GM21515 (cell line): ENCODE results near the gene ALPP.
"Not testable (repeated sequence)": the region's sequence is repeated elsewhere in the genome, so short reads cannot be mapped to it uniquely, and the experiment has no call there.

Source experiments
- ATAC-seq: cut with Tn5 transposase; IDR thresholded peaks from one replicate; pipeline ENCODE4 v1.9.1; 2021; ENCODE audit not compliant: unreplicated experiment

Gene ALPP

DNA sequence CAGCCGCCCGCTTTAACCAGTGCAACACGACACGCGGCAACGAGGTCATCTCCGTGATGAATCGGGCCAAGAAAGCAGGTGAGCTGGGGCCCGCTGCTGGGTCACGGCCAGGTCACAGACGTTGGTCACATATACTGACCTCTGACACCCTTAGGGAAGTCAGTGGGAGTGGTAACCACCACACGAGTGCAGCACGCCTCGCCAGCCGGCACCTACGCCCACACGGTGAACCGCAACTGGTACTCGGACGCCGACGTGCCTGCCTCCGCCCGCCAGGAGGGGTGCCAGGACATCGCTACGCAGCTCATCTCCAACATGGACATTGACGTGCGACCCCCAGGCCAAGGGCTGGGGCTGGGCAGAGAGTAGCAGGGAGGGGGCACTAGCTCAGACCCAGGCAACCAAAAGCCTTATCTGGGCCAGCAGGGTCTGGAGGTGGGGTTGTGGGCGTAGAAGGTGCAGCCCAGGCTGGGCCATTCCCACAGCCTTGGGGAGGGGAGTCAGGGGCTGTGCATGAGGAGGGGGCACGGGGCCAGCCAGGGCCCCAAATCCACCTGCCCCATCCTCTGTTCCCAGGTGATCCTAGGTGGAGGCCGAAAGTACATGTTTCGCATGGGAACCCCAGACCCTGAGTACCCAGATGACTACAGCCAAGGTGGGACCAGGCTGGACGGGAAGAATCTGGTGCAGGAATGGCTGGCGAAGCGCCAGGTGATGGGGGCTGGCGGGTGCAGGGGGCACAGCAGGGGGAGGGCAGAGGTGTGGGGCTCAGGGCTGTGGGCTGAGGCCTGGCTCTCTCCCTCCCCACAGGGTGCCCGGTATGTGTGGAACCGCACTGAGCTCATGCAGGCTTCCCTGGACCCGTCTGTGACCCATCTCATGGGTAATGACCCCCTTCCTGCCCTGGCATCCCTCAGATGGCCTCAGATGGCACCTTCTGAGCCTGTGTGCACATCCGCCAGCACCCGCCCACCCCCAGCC is 1.3 kb downstream of the ALPP start:
- ATAC-seq: not testable (repeated sequence)

DNA sequence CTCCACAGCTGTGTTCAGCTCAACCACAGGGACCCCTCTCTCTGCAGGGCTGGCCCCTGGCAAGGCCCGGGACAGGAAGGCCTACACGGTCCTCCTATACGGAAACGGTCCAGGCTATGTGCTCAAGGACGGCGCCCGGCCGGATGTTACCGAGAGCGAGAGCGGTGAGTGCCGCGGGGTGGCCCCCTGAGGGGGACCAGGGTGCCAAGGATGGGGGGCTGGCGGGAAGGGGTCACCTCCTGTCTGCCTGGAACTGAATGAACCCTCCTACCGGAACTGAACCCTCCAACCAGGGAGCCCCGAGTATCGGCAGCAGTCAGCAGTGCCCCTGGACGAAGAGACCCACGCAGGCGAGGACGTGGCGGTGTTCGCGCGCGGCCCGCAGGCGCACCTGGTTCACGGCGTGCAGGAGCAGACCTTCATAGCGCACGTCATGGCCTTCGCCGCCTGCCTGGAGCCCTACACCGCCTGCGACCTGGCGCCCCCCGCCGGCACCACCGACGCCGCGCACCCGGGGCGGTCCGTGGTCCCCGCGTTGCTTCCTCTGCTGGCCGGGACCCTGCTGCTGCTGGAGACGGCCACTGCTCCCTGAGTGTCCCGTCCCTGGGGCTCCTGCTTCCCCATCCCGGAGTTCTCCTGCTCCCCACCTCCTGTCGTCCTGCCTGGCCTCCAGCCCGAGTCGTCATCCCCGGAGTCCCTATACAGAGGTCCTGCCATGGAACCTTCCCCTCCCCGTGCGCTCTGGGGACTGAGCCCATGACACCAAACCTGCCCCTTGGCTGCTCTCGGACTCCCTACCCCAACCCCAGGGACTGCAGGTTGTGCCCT is 2.9 kb downstream of the ALPP start:
- ATAC-seq: not testable (repeated sequence)

DNA sequence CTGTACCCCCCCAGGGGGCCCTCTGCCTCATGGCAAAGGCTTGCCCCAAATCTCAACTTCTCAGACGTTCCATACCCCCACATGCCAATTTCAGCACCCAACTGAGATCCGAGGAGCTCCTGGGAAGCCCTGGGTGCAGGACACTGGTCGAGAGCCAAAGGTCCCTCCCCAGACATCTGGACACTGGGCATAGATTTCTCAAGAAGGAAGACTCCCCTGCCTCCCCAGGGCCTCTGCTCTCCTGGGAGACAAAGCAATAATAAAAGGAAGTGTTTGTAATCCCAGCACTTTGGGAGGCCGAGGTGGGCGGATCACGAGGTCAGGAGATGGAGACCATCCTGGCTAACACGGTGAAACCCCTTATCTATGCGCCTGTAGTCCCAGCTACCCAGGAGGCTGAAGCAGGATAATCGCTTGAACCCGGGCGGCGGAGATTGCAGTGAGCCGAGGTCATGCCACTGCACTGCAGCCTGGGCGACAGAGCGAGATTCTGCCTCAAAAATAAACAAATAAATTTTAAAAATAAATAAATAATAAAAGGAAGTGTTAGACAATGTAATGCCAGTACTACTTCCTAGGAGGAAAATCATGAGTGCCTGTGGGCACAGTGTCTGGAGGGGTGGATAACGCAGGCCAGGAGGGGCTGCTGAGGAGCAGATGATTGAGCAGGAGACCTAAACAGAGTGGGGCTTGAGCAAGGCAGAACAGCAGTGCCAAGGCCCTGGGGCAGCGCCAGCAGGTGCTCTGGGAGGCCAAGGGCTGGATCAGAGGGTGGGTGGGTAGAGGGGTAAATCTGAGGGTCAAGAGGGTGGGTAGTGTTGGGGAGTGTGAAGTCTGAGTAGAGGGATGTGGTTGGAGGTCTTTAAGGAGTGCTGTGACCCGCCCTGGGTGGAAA is 4.0 kb downstream of the ALPP start:
- ATAC-seq: no peak

DNA sequence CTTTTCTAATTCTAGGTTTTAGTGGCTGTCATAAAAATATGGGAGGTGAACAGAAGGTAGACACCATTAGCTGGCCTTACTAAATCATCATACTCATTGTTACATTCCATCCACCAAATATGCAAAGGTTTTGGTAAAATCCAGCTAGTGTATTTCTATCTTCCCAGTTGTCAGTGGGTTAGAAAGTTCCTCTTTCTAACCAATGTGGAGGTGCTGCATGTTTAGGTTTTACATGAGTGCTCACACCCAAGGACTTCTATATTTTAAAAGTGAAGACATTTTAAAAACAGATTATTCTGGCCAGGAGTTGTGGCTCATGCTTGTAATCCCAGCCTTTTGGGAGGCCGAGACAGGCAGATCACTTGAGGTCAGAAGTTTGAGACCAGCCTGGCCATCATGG is 5.9 kb downstream of the ALPP start:
- no peak for ATAC-seq

DNA sequence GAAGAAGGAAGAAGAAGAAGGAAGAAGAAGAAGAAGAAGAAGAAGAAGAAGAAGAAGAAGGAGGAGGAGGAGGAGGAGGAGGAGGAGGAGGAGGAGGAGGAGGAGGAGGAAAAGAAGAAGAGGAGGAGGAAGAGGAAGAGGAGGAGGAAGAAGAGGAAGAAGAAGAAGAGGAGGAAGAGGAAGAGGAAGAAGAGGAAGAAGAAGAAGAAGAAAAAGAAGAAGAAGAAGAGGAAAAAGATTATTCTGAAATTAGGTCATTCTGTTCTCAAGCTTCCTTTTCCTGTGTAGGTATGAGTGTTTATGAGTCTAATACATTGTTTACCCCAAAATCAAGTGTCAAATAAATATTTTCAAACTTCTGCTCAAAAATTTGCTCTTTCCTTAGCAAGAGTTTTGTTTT is 6.5 kb downstream of the ALPP start:
- not testable (repeated sequence) for ATAC-seq

DNA sequence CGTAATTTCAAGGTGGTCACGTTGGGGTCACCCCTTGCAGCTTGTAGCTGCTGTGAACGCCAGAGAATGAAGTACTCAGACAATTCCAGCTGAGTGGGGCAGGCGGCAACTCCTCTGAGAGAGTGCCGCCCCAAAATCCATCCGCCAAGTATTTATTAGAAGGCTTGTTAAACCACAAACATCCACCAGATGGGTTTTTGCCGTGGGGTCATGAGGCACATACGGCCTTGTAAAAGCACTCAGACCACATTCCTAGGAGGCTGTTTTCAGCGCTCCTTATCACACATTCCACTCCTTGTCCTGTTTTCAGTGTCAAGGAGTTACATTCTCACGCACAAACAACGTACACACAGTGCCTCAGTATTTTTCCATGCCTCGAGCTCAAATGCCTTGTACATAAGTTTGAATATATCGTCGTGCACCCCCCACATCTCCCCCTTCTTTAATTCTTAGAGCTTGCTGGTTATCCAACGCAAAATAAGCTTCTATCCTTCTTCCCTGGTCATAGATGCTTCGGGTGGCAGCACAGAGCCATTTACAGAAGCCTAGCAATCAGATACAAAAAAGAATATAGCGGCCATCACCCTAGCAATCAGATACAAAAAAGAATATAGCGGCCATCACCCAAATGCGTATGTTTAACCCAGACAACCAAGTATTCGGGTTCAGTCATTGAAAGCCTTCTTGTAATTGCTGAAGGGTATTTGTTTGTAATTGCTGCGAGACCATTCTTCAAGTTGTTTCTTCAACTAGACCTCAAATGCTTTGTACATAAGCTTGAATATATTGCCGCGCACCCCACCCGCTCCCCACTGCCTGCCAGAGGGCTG is 7.3 kb downstream of the ALPP start:
- no peak for ATAC-seq

DNA sequence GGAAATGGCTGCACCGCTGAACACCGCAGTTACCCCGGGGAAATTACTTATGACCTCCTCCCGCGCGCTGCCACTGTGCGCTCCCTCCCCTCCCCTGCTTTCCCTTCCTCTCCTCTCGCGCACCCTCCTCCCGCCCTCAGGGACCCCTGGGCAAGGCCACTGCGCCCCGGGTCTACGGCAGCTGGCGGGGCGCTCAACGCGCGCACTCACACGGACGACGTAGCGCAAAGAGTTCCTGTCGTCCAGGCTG is 7.9 kb downstream of the ALPP start:
- ATAC-seq: no peak

DNA sequence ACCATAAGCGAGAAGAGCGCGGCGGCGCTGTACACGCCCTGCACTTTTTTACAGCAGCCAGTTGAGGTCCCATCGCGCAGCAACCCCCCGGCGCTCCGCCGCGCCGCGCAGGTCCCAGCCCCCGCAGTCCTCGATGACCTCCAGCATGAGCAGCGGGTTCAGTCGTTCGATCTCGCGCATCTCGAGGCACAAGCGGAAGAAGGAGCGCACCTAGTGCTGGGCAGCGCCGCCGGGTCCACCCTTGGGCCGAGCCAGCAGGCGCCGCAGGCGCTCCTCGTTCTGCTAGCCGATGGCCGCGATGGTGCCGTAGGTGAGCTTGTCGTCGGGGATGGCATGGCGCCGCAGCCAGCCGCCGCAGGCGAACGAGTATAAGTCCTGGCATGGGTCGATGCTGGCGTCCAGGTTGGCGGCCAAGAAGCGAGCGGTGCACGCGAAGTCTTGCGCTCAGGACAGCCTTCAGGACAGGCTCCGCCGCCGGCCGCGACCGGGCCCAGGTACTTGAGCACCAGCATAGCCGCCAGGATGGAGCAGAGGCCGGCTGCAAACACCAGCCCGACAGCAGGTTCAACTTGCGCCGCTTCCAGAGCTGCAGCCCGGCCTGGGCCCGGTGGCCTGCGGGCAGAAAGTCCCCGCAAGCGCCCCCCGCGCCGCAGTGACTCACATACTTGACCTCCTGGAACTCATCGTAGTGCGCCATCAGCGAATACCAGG is 8.3 kb downstream of the ALPP start:
- ATAC-seq: no peak

DNA sequence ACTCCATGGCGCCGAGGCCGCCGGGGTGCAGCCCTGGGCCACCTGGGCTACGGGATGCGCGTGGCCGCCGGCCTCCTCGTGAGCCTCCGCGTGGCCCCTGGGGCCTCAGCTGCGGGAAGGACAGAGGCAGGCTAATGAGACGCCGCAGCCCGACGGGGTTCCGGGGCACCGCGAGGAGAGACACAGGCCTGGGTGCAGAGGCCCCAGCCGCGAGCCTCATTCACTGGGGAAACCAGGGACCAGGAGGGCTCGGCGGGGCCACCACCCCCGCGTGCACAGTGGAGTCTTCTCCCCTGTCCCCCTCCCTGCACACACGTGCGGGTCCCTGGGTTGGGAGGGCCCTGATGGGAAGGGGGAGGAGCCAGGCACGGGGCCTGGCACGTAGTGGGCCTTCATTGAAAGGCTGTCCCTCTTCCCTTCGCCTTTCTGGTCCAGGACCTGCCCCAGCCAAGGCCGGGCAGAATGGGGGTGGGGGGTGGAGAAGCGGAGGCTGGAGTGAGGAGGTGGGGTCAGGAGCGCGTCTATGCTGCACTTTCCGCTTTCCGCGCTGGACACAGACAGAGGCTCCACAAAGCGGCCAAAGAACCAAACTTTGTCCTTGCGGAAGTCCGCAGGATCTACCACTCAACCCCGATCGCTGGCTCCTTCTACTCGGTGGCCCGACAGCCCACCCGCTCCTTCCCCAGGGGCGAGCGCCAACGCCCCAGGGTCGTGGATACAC is 9.1 kb downstream of the ALPP start:
- ATAC-seq: no peak

DNA sequence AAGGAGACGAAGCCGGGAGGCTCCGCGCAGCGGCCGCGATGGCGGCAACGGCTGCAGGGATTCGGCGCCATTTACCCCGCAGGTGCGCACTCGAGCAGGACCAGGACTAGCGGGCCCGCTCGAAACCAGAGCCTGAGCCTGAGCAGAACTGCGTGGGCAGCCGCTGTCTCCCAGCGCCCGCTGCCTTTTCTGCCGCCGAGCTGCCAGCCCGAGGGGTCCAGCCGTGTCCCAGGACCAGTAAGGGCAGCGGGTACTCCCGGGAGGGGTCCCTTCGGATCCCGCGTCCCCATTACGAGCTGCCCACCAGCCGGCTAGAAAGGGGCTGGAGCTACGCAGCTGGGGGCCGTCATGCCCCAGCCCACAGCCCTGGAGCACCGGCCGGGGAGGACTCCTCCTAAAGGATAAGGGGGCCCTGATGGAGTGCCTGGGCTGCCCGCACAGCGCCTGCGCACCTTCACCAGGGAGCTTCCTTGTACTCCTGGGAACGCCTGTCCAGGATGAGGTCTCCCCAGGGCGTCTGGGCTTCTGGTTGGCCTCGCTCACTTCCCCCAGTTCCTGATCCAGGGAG is 9.9 kb downstream of the ALPP start:
- no peak for ATAC-seq

DNA sequence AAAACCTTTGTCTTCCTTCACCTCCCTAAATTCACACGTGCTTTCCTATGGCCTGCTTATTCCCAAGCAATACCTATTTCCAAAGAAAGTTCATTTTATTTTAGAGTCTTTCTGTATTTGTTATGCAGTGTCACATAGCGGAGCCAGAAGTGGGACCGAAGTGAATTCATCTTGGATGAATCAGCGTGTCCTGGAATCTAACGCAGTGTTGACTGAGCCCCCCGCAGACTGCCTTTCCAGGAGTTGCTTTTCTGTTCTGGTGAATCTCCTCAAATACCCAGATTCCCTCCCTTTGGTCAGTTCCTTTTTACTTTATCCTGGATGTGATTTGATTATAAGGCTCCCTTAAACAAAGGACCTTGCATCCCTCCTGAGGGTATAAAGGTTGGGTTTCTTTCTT is 10.8 kb downstream of the ALPP start:
- no peak for ATAC-seq

DNA sequence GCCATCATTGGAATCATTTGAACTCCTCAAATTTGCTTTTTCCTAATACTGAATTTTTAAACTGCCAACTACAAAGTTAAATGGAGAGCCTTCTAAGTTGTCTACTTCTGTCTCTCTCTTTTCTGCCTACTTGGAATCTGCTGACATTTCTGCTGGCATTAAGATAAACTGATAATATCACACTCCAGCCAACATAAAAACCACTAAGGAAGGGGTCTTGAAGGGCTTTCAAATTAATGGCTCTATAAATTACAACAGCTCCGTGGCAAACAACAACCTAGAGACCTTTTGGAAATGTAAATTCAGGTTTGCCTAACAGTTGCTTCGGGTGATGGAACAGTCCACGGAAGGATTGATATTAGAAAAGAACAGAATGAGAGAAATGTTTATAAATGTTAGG is 12.1 kb downstream of the ALPP start:
- no peak for ATAC-seq

DNA sequence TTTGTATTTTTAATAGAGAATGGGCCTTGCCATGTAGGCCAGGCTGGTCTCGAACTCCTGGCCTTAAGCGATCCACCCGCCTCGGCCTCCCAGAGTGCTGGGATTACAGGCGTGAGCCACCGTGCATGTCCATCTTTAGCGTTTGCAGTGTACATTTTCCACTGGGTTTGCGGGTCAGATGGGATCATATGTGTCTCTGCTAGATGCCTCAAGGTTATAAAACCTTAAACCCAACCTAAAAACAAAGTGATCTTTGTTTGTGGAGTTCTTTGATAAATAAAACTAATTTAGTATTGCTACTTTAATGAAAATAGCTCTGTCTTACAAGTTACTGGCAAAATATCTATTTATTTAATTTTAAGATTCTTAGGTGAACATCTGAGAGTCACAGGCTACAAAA is 15.0 kb downstream of the ALPP start:
- no peak for ATAC-seq

DNA sequence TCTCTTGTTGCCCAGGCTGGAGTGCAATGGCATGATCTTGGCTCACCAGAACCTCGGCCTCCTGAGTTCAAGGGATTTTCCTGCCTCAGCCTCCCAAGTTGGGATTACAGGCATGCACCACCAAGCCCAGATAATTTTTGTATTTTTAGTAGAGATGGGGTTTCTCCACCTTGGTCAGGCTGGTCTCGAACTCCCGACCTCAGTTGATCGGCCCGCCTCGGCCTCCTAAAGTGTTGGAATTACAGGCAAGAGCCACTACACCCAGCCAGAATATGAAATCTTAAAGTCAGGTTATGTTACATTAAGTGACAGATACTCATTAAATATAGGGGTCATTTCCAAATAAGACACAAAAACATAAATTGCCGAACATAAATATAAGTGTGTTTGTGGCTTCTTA is 15.9 kb downstream of the ALPP start:
- not testable (repeated sequence) for ATAC-seq

DNA sequence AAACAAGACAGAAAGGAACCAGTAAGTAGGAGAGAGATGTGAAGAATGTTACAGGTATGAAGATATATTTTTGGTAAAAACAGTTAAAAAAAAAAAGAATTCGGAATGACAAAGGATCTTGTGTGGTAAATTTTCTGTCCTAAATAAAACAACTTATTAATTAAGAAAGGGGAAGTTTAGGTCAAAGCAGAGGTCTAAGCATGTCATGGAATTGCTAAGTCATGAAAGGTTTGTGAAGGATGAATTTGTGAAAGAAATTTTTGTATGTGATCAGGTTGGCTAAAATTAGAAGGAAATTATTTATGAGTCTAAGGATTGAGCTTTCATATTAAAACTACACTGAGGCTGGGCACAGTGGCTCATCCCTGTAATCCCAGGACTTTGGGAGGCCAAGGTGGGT is 17.0 kb downstream of the ALPP start:
- ATAC-seq: no peak

DNA sequence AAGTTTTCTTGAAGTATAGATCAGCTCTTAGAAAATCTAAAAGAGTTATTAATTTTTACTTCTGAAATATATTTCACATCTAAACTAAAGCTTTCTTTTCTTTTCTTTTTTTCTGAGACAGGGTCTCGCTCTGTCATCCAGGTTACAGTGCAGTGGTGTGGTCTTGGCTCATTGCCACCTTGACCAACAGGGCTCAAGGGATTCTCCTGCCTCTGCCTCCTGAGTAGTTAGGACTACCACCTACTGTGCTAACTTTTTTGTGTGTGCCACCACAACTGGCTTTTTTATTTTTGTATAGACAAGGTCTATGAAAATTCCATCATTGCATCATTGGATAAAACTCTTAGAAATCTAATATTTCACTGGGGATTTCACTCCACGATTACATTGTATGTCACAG is 18.1 kb downstream of the ALPP start:
- ATAC-seq: no peak

DNA sequence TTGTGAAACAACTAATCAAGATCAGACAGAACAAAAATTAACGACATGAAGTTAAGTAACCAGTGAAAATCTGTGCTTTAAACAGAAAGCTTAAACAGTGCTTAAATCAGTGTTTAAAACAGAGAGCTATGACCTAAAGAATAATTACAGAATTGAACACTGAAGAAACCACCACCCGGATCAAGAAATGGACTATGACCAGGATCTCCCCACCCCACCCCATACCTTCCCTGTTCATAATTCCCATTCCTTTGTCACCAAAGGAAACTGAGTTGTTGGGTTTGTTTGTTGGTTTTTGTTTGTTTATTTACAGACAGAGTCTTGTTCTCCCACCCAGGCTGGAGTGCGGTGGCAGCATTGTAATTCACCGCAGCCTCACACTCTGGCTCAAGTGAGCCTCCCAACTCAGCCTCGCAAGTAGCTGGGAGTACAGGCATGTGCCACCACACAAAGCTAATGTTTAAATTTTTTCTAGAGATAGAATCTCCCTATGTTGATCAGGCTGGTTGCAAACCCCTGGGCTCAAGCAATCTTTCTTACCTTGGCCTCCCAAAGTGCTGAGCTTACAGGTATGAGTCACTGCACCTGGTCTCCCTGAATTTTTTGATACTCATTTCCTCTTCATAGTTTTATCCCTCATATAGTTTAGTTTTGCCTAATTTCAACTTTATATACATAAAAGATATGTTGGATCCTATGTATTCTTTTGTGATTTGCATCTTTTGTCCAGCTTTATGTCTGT is 19.9 kb downstream of the ALPP start:
- ATAC-seq: no peak
